ENCODE measurements around the gene LIME1. TPM values are rescaled to one million over a fixed set of nuclear protein-coding genes. Genes with fewer than 3 reads are reported as not detected.

The LIME1 gene
- total and polyA plus RNA-seq, 2 of the 4 experiments (the other 2 are of a cell fraction), result 0.36 to 7.8 TPM

DNA sequence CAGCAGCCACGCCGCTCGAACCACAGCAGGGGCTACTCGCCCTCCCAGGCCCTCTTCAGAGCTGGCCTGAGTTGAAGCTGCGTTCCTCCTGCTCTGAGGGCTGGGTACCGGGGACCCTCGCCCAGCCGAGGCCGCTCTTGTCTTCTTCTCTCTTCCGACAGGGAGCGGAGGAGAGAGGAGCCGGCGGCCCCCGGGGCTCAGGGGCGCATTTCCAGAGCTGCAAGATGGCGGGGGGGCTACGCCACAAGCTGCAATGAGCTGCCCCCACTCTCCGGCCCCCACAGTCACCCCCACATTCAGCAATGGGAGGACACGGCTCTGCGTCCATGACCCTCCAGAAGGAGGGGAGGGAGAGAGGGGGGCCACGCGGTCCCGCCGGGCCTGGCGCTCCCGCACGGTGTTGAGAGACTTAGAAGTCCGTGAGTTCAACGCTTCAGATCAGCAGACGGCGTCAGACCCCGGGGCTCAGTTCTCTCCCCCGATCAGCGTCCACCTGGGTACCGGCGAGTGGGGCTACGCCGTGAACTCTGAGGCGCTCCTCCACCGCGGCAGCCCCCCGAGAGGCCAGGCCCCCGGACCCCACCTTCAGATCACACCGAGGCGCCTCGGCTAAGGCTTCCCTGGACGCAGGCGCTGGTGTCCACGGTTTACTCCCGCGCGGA, 34.7 kb downstream of the LIME1 start:
- Histone ChIP-seq H3K79me1 (ENCODE audit: low read depth in 1 of 2, low read length in 2 of 2) (peaks cover 12 to 51% of the 10 kb centered on the region in 2 experiments; a peak in 3 of 4 replicates), H3K4ac (ENCODE audit: low read depth, low read length) (no peak overlapping the region), H4K20me1 (ENCODE audit: insufficient read depth, low read length) (peaks cover 9% of the 10 kb centered on the region), H3K27me3 (ENCODE audit: control insufficient read depth, insufficient read depth, low read length) (no peaks in the 10 kb centered on the region), H4K5ac (ENCODE audit: low read depth, low read length) (no peak overlapping the region), H2AK9ac (replicated peaks; ENCODE audit: low read depth, low read length, poor library complexity) (no peak overlapping the region), H2BK5ac (ENCODE audit: low read depth, low read length, poor library complexity, severe bottlenecking) (no peak overlapping the region), H2BK15ac (ENCODE audit: low read depth, low read length) (no peak overlapping the region), H4K91ac (ENCODE audit: insufficient read depth, low read depth, low read length) (no peak overlapping the region), H3K4me1 (ENCODE audit: control insufficient read depth, insufficient read depth, low read length) (peaks cover 8% of the 10 kb centered on the region), H3K4me3 (ENCODE audit: insufficient read depth, low read depth, low read length) (no peak overlapping the region), H2AFZ (replicated peaks; ENCODE audit: low read length, poor library complexity) (no peak overlapping the region), H4K8ac (ENCODE audit: low read depth in 2 of 2, low read length in 2 of 2) (no peak overlapping the region), H3K23ac (ENCODE audit: low read depth, low read length) (no peak overlapping the region), H2AK5ac (ENCODE audit: low read depth, low read length) (no peak overlapping the region), H3K14ac (replicated peaks; ENCODE audit: low read depth, low read length) (no peak overlapping the region), H3K9me1 (ENCODE audit: insufficient read depth, low read length) (no peaks in the 10 kb centered on the region; the same call in 1 of the 2 replicates), H2BK20ac (ENCODE audit: low read depth, low read length) (no peak overlapping the region), H3K27ac (ENCODE audit: insufficient read depth, low read length) (no peak overlapping the region), H3K9ac (ENCODE audit: low read depth, low read length) (no peak overlapping the region), H3K56ac (ENCODE audit: extremely low read depth, insufficient read depth, low read length) (no peak overlapping the region), H2BK120ac (ENCODE audit: low read depth, low read length) (no peak overlapping the region), H3K18ac (ENCODE audit: low read depth, low read length) (no peak overlapping the region), H3K9me3 (ENCODE audit: control insufficient read depth, insufficient read depth, low read length) (no peaks in the 10 kb centered on the region), H3K4me2 (ENCODE audit: low read depth, low read length) (no peak overlapping the region), H3K36me3 (ENCODE audit: control insufficient read depth, insufficient read depth, low read length) (peaks cover 25% of the 10 kb centered on the region; the same call in 1 of the 2 replicates)
- DNase-seq, result no peak
- no TSS peak for BruUV-seq (replicated peaks)
- POLR2A ChIA-PET (ENCODE audit: unreplicated experiment), result no interaction called here
- CTCF ChIA-PET, result no interaction called here
- in situ Hi-C loops (cut with MboI; ENCODE audit: low sequenced_read_pairs) (no loop called here), intact Hi-C loops (cut with micrococcal nuclease) (no loop called here), dilution Hi-C loops (cut with HindIII; ENCODE audit: low sequenced_read_pairs, unreplicated experiment) (no loop called here)
- TF ChIP-seq CHD1 (IDR thresholded peaks at IDR 0.05; ENCODE audit: low read depth, low read length) (no peak), NFE2L2 (IDR thresholded peaks at IDR 0.05; ENCODE audit: low read depth, low read length) (no peak), MAZ (IDR thresholded peaks at IDR 0.05; ENCODE audit: borderline replicate concordance, low read depth, low read length) (no peak), ELK1 (IDR thresholded peaks at IDR 0.05; ENCODE audit: borderline replicate concordance, low read depth, low read length) (no peak), SMC3 (IDR thresholded peaks at IDR 0.05; ENCODE audit: low read depth, low read length) (no peak), FOS (IDR thresholded peaks at IDR 0.05; ENCODE audit: low read depth, low read length) (no peak), POLR2A (IDR thresholded peaks at IDR 0.05; ENCODE audit: low read depth, low read length) (no peak), MAFK (IDR thresholded peaks at IDR 0.05; ENCODE audit: low read depth, low read length) (no peak), CEBPB (IDR thresholded peaks at IDR 0.05; ENCODE audit: low read depth, low read length) (no peak), BHLHE40 (IDR thresholded peaks at IDR 0.05; ENCODE audit: low read depth, low read length) (no peak), RFX5 (IDR thresholded peaks at IDR 0.05; ENCODE audit: low read depth, low read length) (no peak), MXI1 (IDR thresholded peaks at IDR 0.05; ENCODE audit: borderline replicate concordance, low read depth, low read length) (no peak), RAD21 (IDR thresholded peaks at IDR 0.05; ENCODE audit: low read length) (no peak), RCOR1 (IDR thresholded peaks at IDR 0.05; ENCODE audit: insufficient replicate concordance, low read length) (no peak)
- TF ChIP-seq, protein P1, sequence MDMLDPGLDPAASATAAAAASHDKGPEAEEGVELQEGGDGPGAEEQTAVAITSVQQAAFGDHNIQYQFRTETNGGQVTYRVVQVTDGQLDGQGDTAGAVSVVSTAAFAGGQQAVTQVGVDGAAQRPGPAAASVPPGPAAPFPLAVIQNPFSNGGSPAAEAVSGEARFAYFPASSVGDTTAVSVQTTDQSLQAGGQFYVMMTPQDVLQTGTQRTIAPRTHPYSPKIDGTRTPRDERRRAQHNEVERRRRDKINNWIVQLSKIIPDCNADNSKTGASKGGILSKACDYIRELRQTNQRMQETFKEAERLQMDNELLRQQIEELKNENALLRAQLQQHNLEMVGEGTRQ (IDR thresholded peaks at IDR 0.05; ENCODE audit: low read depth, low read length), result no peak
- TF ChIP-seq, protein P2, sequence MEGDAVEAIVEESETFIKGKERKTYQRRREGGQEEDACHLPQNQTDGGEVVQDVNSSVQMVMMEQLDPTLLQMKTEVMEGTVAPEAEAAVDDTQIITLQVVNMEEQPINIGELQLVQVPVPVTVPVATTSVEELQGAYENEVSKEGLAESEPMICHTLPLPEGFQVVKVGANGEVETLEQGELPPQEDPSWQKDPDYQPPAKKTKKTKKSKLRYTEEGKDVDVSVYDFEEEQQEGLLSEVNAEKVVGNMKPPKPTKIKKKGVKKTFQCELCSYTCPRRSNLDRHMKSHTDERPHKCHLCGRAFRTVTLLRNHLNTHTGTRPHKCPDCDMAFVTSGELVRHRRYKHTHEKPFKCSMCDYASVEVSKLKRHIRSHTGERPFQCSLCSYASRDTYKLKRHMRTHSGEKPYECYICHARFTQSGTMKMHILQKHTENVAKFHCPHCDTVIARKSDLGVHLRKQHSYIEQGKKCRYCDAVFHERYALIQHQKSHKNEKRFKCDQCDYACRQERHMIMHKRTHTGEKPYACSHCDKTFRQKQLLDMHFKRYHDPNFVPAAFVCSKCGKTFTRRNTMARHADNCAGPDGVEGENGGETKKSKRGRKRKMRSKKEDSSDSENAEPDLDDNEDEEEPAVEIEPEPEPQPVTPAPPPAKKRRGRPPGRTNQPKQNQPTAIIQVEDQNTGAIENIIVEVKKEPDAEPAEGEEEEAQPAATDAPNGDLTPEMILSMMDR (conservative IDR thresholded peaks at IDR 0.05; ENCODE audit: low read depth, low read length), result no peak
- ATAC-seq (ENCODE audit: low read depth), result no peak
- 94% methylated on average over 36 of the region's 52 CpGs; no CpG with 5 or more reads in 1 of the 2 experiments for WGBS, 2 experiments (ENCODE audit: extremely low coverage in 2 of 2, insufficient read length in 1 of 2)

Data from IMR-90 (cell line).